HG03520 (cell line): ENCODE results near the gene LRPPRC.
"Not testable (repeated sequence)": the region's sequence is repeated elsewhere in the genome, so short reads cannot be mapped to it uniquely, and the experiment has no call there.

Experiments
- ATAC-seq: cut with Tn5 transposase; IDR thresholded peaks from one replicate; pipeline ENCODE4 v1.9.1; 2021; ENCODE audit warnings: mild to moderate bottlenecking, moderate library complexity; ENCODE audit not compliant: unreplicated experiment

The LRPPRC gene

GRCh38 chr2:43995733-43996533, at the start of gene LRPPRC:
TSS of gene LRPPRC (minus strand) at chr2:43995989. CDS start at chr2:43995947, 42 bp downstream.
- peak; percentile 86 for ATAC-seq

GRCh38 chr2:44045061-44045460, 49.3 kb upstream of the LRPPRC start:
- ATAC-seq: no peak

- peak; percentile 98 for ATAC-seq
Observed at GRCh38 chr2:44044281-44044720, 48.5 kb upstream of the LRPPRC start.

DNA sequence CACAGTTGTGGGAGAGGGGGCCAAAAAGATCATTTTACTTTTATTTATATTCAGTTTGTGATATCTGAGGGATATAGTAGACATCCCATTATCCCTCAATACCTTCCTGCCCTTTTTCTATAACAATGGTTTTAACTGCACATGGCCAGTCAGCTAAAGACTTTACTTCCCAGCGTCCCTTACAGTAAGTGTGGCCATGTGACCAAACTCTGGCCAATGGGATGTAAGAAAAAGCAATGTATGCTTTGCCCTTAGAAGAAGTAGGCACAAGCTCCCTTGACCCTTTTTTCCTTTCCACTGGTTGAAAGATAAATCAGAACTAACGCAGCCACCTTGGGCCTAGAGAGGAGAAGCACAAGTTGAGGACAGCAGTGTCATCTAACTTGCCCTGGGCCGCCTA, 44.6 kb upstream of the LRPPRC start:
- ATAC-seq: no peak

DNA sequence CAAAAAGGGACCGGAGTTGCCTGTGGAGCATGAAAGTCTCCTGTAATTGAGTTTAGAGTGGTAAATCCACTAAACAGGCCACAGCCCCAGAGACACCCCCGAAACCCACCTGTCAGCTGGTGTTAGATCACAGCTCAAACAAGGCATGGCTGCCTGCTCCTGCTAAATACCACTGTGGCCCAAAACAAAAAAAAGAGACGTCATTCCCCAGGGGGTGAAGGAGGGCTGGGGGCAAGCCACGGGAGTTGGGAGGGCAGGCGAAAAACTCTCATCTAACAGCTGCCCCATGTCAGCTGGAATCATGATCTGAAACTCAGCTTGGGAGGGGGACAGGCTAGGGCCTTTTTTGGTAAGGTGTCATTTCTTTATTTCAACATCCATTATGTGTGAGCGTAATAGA, 42.5 kb upstream of the LRPPRC start:
- no peak for ATAC-seq

DNA sequence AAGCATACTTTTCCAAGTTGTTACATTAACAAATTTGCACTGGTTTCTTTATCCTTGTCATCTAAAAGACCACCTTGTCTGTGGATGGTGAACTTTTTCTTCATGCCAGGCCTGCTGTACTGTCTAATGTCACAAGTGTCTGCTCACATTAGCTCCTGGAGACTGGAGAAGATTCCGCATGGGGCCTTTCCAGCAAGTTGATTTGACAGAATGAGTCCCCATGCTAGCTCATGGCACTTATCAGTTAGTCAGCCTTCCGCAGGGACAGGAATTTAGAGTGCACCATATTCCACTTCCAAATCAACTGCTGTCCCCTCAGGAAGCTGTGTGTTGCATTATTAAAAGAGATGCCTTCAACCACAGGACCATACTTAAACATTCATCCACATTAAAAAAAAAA, 41.4 kb upstream of the LRPPRC start:
- no peak for ATAC-seq

- ATAC-seq: no peak
Observed at GRCh38 chr2:44033947-44034346, 38.2 kb upstream of the LRPPRC start.

- not testable (repeated sequence) for ATAC-seq
Observed at GRCh38 chr2:44027076-44027475, 31.3 kb upstream of the LRPPRC start.

DNA sequence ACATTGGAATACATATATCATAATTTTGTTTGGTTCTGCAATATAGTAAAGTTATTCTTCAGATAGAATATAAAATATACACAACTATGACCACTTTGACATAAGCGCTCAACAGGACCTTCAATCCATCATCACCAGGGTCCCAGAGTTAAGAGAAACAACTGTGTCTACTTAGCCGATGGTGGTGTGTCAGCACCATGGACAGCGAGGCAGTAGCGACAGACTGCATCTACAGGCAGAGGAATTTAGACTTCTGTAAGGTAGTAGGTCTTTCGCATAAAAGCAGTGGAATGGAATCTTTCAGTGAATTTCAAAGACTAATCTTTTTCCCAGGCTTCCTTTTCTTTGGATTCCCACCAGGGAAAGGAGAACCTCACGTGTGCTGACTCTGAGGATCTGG, 20.5 kb upstream of the LRPPRC start:
- no peak for ATAC-seq

DNA sequence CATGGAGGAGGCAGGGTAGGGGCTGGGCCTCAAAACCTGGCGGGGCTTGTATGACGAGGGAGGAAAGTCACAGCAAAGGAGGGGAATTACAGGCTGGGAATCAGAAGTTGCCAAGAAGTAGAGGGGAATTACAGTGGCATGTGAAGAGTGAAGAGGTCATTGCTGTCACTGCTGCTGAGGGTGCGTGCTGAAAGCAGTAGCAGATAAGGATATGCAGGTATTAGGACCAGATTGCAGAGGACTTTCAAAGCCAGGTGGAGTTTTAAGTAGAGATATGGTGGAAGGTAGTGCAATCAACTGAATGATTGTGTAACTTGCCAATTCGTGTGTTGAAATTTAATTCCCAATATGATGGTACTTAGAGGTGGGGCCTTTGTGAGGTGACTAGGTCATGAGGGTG, 19.4 kb upstream of the LRPPRC start:
- ATAC-seq: no peak

DNA sequence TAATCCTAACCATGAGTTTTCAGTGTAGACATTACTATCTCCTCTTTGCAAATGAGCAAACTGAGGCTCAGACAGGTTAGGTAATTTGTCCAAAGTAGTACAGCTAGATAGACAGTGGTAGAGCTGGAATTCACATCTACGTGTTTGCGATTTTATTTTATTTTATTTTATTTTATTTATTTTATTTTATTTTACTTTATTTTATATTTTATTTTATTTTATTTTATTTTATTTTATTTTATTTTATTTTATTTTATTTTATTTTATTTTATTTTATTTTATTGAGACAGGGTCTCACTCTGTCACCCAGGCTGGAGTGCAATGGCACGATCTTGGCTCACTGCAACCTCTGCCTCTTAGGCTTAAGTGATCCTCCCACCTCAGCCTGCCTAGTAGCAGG, 17.4 kb upstream of the LRPPRC start:
- ATAC-seq: not testable (repeated sequence)

DNA sequence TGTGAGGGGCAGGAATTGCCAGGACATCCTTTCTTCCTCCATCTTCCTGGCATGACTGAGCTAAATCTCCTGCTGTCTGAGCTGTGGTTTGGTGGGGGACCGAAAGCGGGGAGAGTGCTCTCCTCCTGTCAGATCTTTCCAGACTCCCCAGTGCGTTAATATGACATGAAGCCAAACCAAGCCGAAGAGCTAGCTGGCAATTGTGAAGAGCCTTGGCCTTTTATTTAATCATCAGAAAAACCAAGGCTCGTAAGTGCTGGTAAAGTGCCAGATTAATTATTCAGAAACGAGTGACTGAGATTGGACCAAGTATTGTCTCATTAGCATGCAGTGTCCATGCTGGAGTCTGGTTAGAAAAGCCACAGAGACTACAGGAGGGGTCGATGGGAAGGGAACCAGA, 14.5 kb upstream of the LRPPRC start:
- no peak for ATAC-seq

GRCh38 chr2:44009136-44009735, 13.4 kb upstream of the LRPPRC start:
- no peak for ATAC-seq

- ATAC-seq: no peak
Observed at GRCh38 chr2:44005846-44006245, 10.1 kb upstream of the LRPPRC start.

DNA sequence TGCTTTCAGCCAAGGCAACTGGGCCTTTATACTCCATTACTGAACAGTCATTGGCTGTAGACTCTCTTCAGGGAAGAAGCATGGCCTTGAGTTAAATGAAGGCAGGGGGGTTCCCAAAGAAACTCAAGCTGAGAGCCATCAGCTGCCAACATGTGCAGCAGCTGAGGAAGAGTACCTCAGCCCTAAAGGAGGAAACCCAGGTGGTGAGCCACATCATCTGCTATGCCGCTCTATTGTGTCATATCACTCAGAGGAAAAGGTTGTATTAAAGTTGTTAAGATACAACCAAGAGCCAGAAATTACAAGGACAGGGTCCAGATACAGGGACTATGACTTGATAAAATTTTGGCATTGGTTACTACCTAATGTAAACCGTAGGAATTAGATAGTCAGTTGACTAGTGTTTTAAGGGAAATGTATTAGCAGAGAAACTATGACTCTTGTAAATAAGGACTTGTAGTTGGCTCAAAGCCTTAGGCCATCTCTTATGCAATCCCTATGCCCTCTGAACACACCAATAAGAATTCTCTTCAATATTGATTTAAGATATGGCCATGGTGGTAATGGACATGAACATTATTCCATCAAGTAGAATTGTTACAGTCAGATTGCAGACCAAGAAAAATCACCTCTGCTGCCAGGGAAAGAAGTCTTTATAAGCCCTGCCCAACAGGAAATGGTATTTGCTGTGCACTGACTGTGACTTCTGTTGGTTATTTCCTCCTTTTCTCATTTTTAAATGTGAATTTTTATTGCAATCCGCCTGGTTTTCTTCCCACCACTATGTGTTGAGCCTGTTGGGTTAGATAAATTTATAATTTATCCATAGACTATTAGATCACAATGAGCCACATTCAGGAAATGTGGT, 9.2 kb upstream of the LRPPRC start:
- ATAC-seq: no peak

DNA sequence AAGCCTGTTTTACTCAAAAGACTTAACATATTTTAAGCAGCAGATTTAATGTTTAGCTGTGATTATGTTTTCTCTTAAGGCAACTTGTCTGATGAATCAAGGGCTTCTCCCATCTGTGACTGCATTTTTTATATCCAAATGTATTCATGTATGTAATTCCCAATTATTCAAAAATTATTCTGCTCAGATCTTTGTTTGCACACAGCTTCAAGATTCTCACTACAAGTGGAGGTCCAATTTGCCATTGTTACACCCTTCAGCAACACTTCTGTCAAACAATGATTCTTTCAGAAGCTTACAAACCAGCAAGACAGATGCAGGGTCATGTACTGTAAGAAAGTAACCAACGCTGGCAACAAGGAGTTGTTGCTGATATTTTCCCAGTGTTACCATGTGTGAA, 5.9 kb upstream of the LRPPRC start:
- ATAC-seq: no peak

DNA sequence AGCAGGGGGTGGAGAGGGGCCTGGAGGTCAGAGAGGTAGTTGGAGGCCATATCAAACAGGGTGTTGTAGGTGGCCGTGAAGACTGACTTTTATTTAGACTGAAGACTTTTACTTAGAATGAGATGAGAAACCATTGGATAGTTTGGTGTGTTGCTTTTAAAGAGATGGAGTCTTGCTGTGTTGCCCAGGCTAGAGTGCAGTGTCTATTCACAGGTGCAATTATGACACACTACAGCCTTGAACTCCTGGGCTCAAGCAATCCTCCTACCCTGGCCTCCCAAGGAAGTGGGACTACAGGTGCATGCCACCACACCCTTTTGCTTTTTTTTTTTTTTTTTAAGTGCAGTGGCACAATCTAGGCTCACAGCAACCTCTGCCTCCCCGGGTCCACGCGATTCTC, 2.5 kb upstream of the LRPPRC start:
- ATAC-seq: no peak

- ATAC-seq: no peak
Observed at GRCh38 chr2:43993437-43993836, 2.4 kb downstream of the LRPPRC start.

- ATAC-seq: no peak
Observed at GRCh38 chr2:43989545-43989944, 6.2 kb downstream of the LRPPRC start.

DNA sequence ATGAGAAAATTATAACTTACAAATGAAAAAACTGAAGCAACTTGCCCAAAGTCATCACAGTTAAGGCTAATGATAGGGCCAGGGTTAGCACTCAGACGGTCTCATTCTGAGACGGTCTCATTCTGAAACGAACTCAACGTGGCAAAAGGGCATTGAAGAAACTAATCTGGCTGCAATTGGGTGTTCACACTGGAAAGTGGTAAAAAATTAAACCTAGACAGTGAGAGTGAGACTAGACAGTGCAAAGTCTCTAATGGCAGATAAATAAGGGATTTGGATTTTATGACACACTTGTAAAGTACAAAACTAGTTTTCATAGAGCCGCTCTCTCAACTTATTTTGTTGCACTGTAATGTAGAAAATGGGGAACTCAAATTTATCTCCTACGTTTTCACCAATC, 9.2 kb downstream of the LRPPRC start:
- no peak for ATAC-seq

GRCh38 chr2:43985359-43985758, 10.4 kb downstream of the LRPPRC start:
- no peak for ATAC-seq

DNA sequence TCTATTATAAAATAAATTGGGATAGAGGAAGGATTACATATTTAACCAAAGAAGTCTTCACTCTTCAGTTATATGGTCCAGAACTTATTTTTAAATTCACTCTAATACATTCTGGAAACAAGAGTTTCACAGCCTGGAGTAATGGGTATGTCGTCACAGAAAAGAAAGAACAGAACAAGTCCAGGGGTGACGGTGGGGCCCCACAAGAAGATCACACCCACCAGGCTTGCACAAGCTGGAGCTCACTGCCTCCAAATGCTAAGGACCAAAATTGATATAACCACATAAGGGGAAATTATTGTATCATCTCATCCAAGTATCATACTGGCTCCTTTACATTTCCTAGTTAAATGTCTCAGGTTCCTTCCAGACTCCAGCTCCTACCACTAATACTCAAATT, 11.3 kb downstream of the LRPPRC start:
- no peak for ATAC-seq
